ENCODE results near the gene PTPRK.

DNA sequence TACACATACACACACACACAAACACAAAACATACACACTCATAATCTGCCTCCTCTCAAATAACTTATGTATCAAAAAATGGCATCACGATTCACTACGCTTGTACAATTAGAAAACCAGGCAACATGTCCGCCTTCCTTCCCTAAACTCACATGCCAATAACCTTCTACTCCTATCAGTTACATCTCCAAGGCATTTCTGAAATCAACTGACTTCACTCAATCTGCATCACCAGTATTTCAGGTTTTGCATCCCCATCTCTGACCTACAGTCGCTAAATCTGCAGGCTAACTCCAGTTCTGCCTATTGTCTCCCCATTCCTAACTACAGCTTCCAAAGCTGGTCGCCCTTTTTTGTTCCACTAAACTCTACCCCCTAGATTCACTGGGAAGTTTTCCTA, 217.5 kb downstream of the PTPRK start:
- TF ChIP-seq, protein P1, sequence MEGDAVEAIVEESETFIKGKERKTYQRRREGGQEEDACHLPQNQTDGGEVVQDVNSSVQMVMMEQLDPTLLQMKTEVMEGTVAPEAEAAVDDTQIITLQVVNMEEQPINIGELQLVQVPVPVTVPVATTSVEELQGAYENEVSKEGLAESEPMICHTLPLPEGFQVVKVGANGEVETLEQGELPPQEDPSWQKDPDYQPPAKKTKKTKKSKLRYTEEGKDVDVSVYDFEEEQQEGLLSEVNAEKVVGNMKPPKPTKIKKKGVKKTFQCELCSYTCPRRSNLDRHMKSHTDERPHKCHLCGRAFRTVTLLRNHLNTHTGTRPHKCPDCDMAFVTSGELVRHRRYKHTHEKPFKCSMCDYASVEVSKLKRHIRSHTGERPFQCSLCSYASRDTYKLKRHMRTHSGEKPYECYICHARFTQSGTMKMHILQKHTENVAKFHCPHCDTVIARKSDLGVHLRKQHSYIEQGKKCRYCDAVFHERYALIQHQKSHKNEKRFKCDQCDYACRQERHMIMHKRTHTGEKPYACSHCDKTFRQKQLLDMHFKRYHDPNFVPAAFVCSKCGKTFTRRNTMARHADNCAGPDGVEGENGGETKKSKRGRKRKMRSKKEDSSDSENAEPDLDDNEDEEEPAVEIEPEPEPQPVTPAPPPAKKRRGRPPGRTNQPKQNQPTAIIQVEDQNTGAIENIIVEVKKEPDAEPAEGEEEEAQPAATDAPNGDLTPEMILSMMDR (conservative IDR thresholded peaks at IDR 0.05 in 1 of 2, IDR thresholded peaks at IDR 0.05 in 1 of 2; ENCODE audit: low read depth in 1 of 2, low read length in 2 of 2) = no peak
- TF ChIP-seq EZH2 (IDR thresholded peaks at IDR 0.05; ENCODE audit: low read length, missing control alignments) = no peak

All from fibroblast of lung (primary cell).